ENCODE measurements around the gene SCMH1.
A peak's percentile ranks its signal among the peaks of the same experiment; 100 is the strongest.

The SCMH1 gene

GRCh38 chr1:41101076-41101475 is 141.0 kb downstream of the SCMH1 start:
- TF ChIP-seq, protein P1, sequence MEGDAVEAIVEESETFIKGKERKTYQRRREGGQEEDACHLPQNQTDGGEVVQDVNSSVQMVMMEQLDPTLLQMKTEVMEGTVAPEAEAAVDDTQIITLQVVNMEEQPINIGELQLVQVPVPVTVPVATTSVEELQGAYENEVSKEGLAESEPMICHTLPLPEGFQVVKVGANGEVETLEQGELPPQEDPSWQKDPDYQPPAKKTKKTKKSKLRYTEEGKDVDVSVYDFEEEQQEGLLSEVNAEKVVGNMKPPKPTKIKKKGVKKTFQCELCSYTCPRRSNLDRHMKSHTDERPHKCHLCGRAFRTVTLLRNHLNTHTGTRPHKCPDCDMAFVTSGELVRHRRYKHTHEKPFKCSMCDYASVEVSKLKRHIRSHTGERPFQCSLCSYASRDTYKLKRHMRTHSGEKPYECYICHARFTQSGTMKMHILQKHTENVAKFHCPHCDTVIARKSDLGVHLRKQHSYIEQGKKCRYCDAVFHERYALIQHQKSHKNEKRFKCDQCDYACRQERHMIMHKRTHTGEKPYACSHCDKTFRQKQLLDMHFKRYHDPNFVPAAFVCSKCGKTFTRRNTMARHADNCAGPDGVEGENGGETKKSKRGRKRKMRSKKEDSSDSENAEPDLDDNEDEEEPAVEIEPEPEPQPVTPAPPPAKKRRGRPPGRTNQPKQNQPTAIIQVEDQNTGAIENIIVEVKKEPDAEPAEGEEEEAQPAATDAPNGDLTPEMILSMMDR (conservative IDR thresholded peaks at IDR 0.05; ENCODE audit: low read length), result no peak
- no peak for DNase-seq (ENCODE audit: low read depth)
- no peak overlapping the region for H3K4me3 ChIP-seq (ENCODE audit: low read length)

- H3K4me3 ChIP-seq (ENCODE audit: low read length), result no peak overlapping the region
- TF ChIP-seq, protein P1 (conservative IDR thresholded peaks at IDR 0.05; ENCODE audit: low read length), result no peak
- no peak for DNase-seq (ENCODE audit: low read depth)
These were observed 141.9 kb downstream of the SCMH1 start for GRCh38 chr1:41100170-41100569.

- TF ChIP-seq, protein P1 (conservative IDR thresholded peaks at IDR 0.05; ENCODE audit: low read length), result no peak
- H3K4me3 ChIP-seq (ENCODE audit: low read length), result no peak overlapping the region
- no peak for DNase-seq (ENCODE audit: low read depth)
These were observed 143.2 kb downstream of the SCMH1 start for GRCh38 chr1:41098730-41099460.

DNA sequence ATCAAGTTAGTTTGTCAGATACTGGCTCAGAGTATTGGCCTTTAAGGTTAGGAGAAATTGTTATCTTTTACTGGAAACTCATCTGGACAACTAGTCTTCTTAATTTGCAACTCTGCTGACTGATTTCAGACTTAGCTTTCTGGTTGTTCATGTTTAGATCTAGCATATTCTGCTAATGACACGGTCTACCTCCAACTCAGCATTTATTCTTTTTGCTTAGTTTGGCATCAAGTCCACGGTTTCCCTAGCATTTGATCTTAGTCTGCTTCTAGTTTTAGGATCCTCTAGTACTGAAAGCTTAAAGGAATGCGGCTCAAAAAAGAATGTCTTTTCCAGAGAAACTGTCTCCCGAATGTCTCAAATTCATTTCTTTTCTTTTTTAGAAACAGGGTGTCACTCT is 145.0 kb downstream of the SCMH1 start:
- TF ChIP-seq, protein P1 (conservative IDR thresholded peaks at IDR 0.05; ENCODE audit: low read length), result no peak
- no peak for DNase-seq (ENCODE audit: low read depth)
- H3K4me3 ChIP-seq (ENCODE audit: low read length), result no peak overlapping the region

DNA sequence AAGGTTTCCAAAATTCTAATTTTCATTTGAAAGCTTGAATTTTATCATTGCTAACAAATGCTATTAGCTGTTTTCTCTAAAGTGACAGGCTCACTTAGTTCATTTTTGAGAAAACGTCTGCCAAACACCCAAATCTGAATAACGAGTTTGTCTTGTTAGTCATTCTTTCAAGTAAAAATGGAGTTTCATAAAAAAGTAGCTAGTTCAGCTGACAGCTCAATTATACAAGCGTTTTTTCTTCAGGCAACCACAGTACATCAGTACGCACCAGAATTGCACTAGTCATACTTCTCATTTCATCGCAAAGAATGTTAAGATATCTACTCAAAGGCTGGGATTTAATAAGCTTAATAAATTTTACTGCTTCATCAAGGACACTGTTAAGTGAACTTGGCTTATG is 148.3 kb downstream of the SCMH1 start:
- DNase-seq (ENCODE audit: low read depth), result peak; percentile 7
- no peak overlapping the region for H3K4me3 ChIP-seq (ENCODE audit: low read length)
- TF ChIP-seq, protein P1 (conservative IDR thresholded peaks at IDR 0.05; ENCODE audit: low read length), result no peak

GRCh38 chr1:41086921-41087320 is 155.2 kb downstream of the SCMH1 start:
- DNase-seq (ENCODE audit: low read depth), result no peak
- TF ChIP-seq, protein P1 (conservative IDR thresholded peaks at IDR 0.05; ENCODE audit: low read length), result no peak

GRCh38 chr1:41078616-41079015 is 163.5 kb downstream of the SCMH1 start:
- no peak overlapping the region for H3K4me3 ChIP-seq (ENCODE audit: low read length)
- no peak for DNase-seq (ENCODE audit: low read depth)
- TF ChIP-seq, protein P1 (conservative IDR thresholded peaks at IDR 0.05; ENCODE audit: low read length), result no peak

More at GRCh38 chr1:41086921-41087320, 155.2 kb downstream of the SCMH1 start:
- no peak overlapping the region for H3K4me3 ChIP-seq (ENCODE audit: low read length)

All from AG10803 (cell line).